ENCODE measurements around the gene PDZD8. TPM values are rescaled to one million over a fixed set of nuclear protein-coding genes. Genes with fewer than 3 reads are reported as not detected.

The PDZD8 gene
- polyA plus RNA-seq, 1 donor from 2014 or later: 16.3 TPM

- H3K79me2 ChIP-seq (replicated peaks; ENCODE audit: insufficient read depth, low read length): no peaks in the 10 kb centered on the region
- no peak overlapping the region for H2AFZ ChIP-seq (ENCODE audit: low read depth, low read length)
- no peaks in the 10 kb centered on the region for H3K27me3 ChIP-seq (ENCODE audit: insufficient read depth, low read depth, low read length)
- no peak overlapping the region for H3K4me3 ChIP-seq (ENCODE audit: low read length)
- H3K9me2 ChIP-seq (ENCODE audit: insufficient read depth, low read length): no peaks in the 10 kb centered on the region
- H3K36me3 ChIP-seq (ENCODE audit: insufficient read depth, low read length): no peaks in the 10 kb centered on the region
- no peaks in the 10 kb centered on the region for H3K9me3 ChIP-seq (ENCODE audit: low read length)
- no peak overlapping the region for H3K4me2 ChIP-seq (ENCODE audit: low read length)
- H3K9ac ChIP-seq (ENCODE audit: low read length): no peak overlapping the region
- H3K27ac ChIP-seq (ENCODE audit: low read length): no peak overlapping the region
- no peaks in the 10 kb centered on the region for H3F3A ChIP-seq (ENCODE audit: insufficient read depth, low read length, poor library complexity, severe bottlenecking)
- TF ChIP-seq, protein P1, sequence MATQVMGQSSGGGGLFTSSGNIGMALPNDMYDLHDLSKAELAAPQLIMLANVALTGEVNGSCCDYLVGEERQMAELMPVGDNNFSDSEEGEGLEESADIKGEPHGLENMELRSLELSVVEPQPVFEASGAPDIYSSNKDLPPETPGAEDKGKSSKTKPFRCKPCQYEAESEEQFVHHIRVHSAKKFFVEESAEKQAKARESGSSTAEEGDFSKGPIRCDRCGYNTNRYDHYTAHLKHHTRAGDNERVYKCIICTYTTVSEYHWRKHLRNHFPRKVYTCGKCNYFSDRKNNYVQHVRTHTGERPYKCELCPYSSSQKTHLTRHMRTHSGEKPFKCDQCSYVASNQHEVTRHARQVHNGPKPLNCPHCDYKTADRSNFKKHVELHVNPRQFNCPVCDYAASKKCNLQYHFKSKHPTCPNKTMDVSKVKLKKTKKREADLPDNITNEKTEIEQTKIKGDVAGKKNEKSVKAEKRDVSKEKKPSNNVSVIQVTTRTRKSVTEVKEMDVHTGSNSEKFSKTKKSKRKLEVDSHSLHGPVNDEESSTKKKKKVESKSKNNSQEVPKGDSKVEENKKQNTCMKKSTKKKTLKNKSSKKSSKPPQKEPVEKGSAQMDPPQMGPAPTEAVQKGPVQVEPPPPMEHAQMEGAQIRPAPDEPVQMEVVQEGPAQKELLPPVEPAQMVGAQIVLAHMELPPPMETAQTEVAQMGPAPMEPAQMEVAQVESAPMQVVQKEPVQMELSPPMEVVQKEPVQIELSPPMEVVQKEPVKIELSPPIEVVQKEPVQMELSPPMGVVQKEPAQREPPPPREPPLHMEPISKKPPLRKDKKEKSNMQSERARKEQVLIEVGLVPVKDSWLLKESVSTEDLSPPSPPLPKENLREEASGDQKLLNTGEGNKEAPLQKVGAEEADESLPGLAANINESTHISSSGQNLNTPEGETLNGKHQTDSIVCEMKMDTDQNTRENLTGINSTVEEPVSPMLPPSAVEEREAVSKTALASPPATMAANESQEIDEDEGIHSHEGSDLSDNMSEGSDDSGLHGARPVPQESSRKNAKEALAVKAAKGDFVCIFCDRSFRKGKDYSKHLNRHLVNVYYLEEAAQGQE (IDR thresholded peaks at IDR 0.05; ENCODE audit: borderline replicate concordance): no peak
- TF ChIP-seq MXI1 (conservative IDR thresholded peaks at IDR 0.05; ENCODE audit: poor library complexity, severe bottlenecking) (no peak), POLR2AphosphoS5 (IDR thresholded peaks at IDR 0.05) (no peak), CTCF (IDR thresholded peaks at IDR 0.05; ENCODE audit: poor library complexity, severe bottlenecking) (no peak), EZH2 (IDR thresholded peaks at IDR 0.05; ENCODE audit: borderline replicate concordance, insufficient read depth, low read length, poor library complexity, severe bottlenecking) (no peak), SMC3 (conservative IDR thresholded peaks at IDR 0.05; ENCODE audit: poor library complexity) (no peak), EP300 (conservative IDR thresholded peaks at IDR 0.05; ENCODE audit: poor library complexity, severe bottlenecking) (no peak), TAF1 (IDR thresholded peaks at IDR 0.05; ENCODE audit: low read depth) (no peak), RAD21 (conservative IDR thresholded peaks at IDR 0.05) (no peak)
- H4K20me1 ChIP-seq (ENCODE audit: insufficient read depth): no peaks in the 10 kb centered on the region
These were observed 27.0 kb downstream of the PDZD8 start for GRCh38 chr10:117348236-117348635.

- no peaks in the 10 kb centered on the region for H3K9me2 ChIP-seq (ENCODE audit: insufficient read depth, low read length)
- no peaks in the 10 kb centered on the region for H3F3A ChIP-seq (ENCODE audit: insufficient read depth, low read length, poor library complexity, severe bottlenecking)
- no peak overlapping the region for H3K4me2 ChIP-seq (ENCODE audit: low read length)
- H3K4me3 ChIP-seq (ENCODE audit: low read length): no peak overlapping the region
- H3K79me2 ChIP-seq (replicated peaks; ENCODE audit: insufficient read depth, low read length): no peaks in the 10 kb centered on the region
- no peak overlapping the region for H3K9ac ChIP-seq (ENCODE audit: low read length)
- H4K20me1 ChIP-seq (ENCODE audit: insufficient read depth): no peaks in the 10 kb centered on the region
- H2AFZ ChIP-seq (ENCODE audit: low read depth, low read length): no peak overlapping the region
- TF ChIP-seq EP300 (conservative IDR thresholded peaks at IDR 0.05; ENCODE audit: poor library complexity, severe bottlenecking) (no peak), SMC3 (conservative IDR thresholded peaks at IDR 0.05; ENCODE audit: poor library complexity) (no peak), POLR2AphosphoS5 (IDR thresholded peaks at IDR 0.05) (no peak), RAD21 (conservative IDR thresholded peaks at IDR 0.05) (no peak), MXI1 (conservative IDR thresholded peaks at IDR 0.05; ENCODE audit: poor library complexity, severe bottlenecking) (no peak), CTCF (IDR thresholded peaks at IDR 0.05; ENCODE audit: poor library complexity, severe bottlenecking) (no peak), TAF1 (IDR thresholded peaks at IDR 0.05; ENCODE audit: low read depth) (no peak), EZH2 (IDR thresholded peaks at IDR 0.05; ENCODE audit: borderline replicate concordance, insufficient read depth, low read length, poor library complexity, severe bottlenecking) (no peak)
- TF ChIP-seq, protein P1 (IDR thresholded peaks at IDR 0.05; ENCODE audit: borderline replicate concordance): no peak
- no peaks in the 10 kb centered on the region for H3K27me3 ChIP-seq (ENCODE audit: insufficient read depth, low read depth, low read length)
- no peak overlapping the region for H3K27ac ChIP-seq (ENCODE audit: low read length)
- H3K36me3 ChIP-seq (ENCODE audit: insufficient read depth, low read length): no peaks in the 10 kb centered on the region
- H3K9me3 ChIP-seq (ENCODE audit: low read length): no peaks in the 10 kb centered on the region
These were observed 28.7 kb downstream of the PDZD8 start for GRCh38 chr10:117346574-117346973.
